Measurements from ENCODE around the gene PCA3.
A peak's percentile ranks its signal among the peaks of the same experiment; 100 is the strongest.

DNA sequence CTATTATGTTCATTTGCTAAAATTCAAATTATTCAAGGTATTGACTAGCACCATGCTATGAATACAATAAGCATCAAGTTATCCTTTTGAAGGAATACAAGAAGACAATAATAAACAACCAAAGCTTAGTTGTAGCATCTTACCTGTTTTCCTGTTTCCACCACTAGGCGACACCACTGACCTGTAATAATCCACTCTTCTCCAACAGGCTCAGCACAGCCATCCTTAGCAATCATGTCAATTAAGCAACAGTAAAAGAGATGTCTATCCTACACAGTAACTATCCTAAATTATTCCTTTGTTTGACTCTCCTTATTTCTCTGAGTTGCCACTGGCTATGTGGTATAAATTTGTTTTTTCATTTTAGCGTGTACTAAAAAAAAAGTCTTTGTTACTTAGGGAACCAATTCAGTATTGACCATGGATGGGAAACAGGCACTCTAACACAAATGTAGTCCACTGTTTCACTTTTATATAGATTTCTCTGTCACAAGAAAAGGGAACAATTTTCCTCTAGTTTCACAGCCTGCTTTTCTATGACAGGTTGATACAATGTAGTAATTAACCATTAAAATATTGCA, 46.2 kb downstream of the PCA3 start:
- TF ChIP-seq, protein P1, sequence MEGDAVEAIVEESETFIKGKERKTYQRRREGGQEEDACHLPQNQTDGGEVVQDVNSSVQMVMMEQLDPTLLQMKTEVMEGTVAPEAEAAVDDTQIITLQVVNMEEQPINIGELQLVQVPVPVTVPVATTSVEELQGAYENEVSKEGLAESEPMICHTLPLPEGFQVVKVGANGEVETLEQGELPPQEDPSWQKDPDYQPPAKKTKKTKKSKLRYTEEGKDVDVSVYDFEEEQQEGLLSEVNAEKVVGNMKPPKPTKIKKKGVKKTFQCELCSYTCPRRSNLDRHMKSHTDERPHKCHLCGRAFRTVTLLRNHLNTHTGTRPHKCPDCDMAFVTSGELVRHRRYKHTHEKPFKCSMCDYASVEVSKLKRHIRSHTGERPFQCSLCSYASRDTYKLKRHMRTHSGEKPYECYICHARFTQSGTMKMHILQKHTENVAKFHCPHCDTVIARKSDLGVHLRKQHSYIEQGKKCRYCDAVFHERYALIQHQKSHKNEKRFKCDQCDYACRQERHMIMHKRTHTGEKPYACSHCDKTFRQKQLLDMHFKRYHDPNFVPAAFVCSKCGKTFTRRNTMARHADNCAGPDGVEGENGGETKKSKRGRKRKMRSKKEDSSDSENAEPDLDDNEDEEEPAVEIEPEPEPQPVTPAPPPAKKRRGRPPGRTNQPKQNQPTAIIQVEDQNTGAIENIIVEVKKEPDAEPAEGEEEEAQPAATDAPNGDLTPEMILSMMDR (conservative IDR thresholded peaks at IDR 0.05; ENCODE audit: low read depth, low read length): peak; percentile 72
- no peak for TF ChIP-seq EZH2 (IDR thresholded peaks at IDR 0.05; ENCODE audit: borderline replicate concordance, low read depth, low read length, poor library complexity, severe bottlenecking)

All from A673 (cell line).